Activated CD8-positive, alpha-beta memory T cell treated with anti-CD3 and anti-CD28 coated beads, Interleukin-2, amount 50 U/mL, for 48 hours (primary cell): ENCODE data around the gene CDRT4.

ENCODE experiments used
- DNase-seq: peaks from one replicate; pipeline ENCODE4 v3.0.0-alpha.2; 2020

The CDRT4 gene

DNA sequence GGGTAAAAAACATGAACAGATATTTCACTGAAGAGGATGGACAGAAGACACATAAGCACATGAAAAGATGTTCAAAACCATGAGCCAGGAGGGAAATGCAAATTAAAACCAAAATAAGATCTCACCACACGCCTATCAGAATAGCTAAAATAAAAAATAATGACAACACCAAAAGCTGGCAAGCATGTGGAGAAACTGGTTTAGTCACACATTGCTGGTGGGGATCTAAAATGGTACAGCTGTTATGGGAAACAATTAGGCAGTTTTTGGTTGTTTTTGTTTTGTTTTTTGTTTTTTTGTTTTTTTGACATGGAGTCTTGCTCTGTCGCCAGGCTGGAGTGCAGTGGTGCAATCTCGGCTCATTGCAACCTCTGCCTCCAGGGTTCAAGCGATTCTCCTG, 81.3 kb downstream of the CDRT4 start:
- no peak for DNase-seq
